Measurements from ENCODE around the gene IMP3. TPM values are rescaled to one million over a fixed set of nuclear protein-coding genes. Genes with fewer than 3 reads are reported as not detected.

IMP3 gene
- total and polyA plus RNA-seq, 9 of the 15 experiments (the other 6 are each of a cell fraction or from before 2014, with no cell fraction given), result 14.5 to 160 (median 74.4) TPM

DNA sequence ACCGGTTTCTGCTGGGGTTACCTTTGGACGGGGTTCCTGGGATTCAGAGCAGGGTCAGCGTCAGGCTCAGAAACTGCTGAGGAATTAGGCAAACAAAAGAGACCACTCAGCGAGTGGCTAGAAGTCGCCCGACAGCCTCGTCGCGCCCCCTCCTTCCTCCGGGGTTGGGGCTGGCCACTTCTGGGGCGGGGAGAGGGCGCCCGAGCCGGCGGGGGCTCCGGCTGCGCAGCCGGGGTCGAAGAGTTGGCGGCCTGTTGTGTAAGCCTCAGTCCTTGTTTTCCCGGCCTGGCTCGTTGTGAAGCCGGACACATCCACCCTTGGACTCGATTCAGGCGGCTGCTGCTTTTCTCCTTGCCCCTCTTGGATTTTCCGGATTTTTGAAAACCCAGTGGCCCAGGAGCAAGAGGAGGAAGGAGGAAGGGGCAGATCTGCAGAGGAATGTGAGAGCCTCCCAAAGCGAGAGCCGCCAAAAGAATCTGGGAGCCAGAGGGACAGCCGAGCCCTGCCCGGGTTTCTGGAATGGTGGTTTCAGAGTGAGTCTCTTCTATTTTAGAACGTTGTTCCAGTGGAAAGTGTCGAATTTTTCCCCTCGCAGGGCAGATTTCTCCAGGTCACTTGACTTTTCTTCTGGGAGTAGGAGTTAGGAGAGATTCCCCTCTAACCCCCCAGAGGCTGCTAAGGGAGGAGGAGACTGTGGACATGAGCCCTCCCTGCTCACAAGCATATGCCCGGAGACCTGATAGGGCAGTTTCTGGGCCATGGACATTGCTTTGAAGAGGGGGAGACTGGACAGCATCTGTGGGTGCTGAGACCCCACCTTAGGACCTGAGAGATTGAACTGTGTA, 8.4 kb upstream of the IMP3 start (continued):
- TF ChIP-seq PPARD (CRISPR knock-in tag; IDR thresholded peaks at IDR 0.05) (no peak), TAF7 (tag; IDR thresholded peaks at IDR 0.05) (peak; percentile 3; the same call in 1 of the 2 replicates), SIN3B (IDR thresholded peaks at IDR 0.05; ENCODE audit: low read depth) (no peak), ZNF583 (CRISPR knock-in tag; IDR thresholded peaks at IDR 0.05) (0 out of 2 replicates have a peak, but pooled peaks have one; percentile 4), NRF1 (conservative IDR thresholded peaks at IDR 0.05 in 1 of 2, IDR thresholded peaks at IDR 0.05 in 1 of 2) (peak; percentile 56 to 69), ZNF354B (CRISPR knock-in tag; IDR thresholded peaks at IDR 0.05) (no peak), SPI1 (IDR thresholded peaks at IDR 0.05; ENCODE audit: borderline replicate concordance, low read depth, low read length) (no peak), CBX3 (IDR thresholded peaks at IDR 0.05; ENCODE audit: borderline replicate concordance in 1 of 2, low read length in 2 of 2) (no peak), SMARCE1 (IDR thresholded peaks at IDR 0.05) (0 out of 2 replicates have a peak, but pooled peaks have one; percentile 15), EP400 (IDR thresholded peaks at IDR 0.05) (no peak; the same call in 1 of the 2 replicates), ZNF408 (CRISPR knock-in tag; IDR thresholded peaks at IDR 0.05; ENCODE audit: low read depth) (no peak), EGR1 (conservative IDR thresholded peaks at IDR 0.05) (0 out of 2 replicates have a peak, but pooled peaks have one; percentile 17), FOXK2 (conservative IDR thresholded peaks at IDR 0.05 in 1 of 2, IDR thresholded peaks at IDR 0.05 in 1 of 2; ENCODE audit: low read depth in 2 of 2) (peak in 1 of 2 experiments; percentile 42; a peak in 1 of 4 replicates), KDM1A (IDR thresholded peaks at IDR 0.05) (no peak)
- TF ChIP-seq, protein P1, sequence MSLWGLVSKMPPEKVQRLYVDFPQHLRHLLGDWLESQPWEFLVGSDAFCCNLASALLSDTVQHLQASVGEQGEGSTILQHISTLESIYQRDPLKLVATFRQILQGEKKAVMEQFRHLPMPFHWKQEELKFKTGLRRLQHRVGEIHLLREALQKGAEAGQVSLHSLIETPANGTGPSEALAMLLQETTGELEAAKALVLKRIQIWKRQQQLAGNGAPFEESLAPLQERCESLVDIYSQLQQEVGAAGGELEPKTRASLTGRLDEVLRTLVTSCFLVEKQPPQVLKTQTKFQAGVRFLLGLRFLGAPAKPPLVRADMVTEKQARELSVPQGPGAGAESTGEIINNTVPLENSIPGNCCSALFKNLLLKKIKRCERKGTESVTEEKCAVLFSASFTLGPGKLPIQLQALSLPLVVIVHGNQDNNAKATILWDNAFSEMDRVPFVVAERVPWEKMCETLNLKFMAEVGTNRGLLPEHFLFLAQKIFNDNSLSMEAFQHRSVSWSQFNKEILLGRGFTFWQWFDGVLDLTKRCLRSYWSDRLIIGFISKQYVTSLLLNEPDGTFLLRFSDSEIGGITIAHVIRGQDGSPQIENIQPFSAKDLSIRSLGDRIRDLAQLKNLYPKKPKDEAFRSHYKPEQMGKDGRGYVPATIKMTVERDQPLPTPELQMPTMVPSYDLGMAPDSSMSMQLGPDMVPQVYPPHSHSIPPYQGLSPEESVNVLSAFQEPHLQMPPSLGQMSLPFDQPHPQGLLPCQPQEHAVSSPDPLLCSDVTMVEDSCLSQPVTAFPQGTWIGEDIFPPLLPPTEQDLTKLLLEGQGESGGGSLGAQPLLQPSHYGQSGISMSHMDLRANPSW (CRISPR knock-in tag; IDR thresholded peaks at IDR 0.05), result no peak
- TF ChIP-seq, protein P2, sequence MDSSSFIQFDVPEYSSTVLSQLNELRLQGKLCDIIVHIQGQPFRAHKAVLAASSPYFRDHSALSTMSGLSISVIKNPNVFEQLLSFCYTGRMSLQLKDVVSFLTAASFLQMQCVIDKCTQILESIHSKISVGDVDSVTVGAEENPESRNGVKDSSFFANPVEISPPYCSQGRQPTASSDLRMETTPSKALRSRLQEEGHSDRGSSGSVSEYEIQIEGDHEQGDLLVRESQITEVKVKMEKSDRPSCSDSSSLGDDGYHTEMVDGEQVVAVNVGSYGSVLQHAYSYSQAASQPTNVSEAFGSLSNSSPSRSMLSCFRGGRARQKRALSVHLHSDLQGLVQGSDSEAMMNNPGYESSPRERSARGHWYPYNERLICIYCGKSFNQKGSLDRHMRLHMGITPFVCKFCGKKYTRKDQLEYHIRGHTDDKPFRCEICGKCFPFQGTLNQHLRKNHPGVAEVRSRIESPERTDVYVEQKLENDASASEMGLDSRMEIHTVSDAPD (CRISPR knock-in tag; IDR thresholded peaks at IDR 0.05), result no peak
- TF ChIP-seq, protein P3, sequence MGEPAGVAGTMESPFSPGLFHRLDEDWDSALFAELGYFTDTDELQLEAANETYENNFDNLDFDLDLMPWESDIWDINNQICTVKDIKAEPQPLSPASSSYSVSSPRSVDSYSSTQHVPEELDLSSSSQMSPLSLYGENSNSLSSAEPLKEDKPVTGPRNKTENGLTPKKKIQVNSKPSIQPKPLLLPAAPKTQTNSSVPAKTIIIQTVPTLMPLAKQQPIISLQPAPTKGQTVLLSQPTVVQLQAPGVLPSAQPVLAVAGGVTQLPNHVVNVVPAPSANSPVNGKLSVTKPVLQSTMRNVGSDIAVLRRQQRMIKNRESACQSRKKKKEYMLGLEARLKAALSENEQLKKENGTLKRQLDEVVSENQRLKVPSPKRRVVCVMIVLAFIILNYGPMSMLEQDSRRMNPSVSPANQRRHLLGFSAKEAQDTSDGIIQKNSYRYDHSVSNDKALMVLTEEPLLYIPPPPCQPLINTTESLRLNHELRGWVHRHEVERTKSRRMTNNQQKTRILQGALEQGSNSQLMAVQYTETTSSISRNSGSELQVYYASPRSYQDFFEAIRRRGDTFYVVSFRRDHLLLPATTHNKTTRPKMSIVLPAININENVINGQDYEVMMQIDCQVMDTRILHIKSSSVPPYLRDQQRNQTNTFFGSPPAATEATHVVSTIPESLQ (CRISPR knock-in tag; IDR thresholded peaks at IDR 0.05), result 0 out of 2 replicates have a peak, but pooled peaks have one; percentile 56
- TF ChIP-seq, protein P4, sequence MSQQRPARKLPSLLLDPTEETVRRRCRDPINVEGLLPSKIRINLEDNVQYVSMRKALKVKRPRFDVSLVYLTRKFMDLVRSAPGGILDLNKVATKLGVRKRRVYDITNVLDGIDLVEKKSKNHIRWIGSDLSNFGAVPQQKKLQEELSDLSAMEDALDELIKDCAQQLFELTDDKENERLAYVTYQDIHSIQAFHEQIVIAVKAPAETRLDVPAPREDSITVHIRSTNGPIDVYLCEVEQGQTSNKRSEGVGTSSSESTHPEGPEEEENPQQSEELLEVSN (IDR thresholded peaks at IDR 0.05; ENCODE audit: borderline replicate concordance in 1 of 2, extremely low read depth in 1 of 2, insufficient read depth in 1 of 2, insufficient read length in 1 of 2, low read depth in 1 of 2, low read length in 1 of 2, poor library complexity in 1 of 2, severe bottlenecking in 1 of 2), result peak in 1 of 2 experiments; percentile 14
